ENCODE measurements around the gene BTBD1. TPM values are rescaled to one million over a fixed set of nuclear protein-coding genes. Genes with fewer than 3 reads are reported as not detected.
"Not testable (repeated sequence)": the region's sequence is repeated elsewhere in the genome, so short reads cannot be mapped to it uniquely, and the experiment has no call there.

Gene BTBD1
- total RNA-seq, 2 experiments from 2014 or later: 92.6 to 99.5 TPM

DNA sequence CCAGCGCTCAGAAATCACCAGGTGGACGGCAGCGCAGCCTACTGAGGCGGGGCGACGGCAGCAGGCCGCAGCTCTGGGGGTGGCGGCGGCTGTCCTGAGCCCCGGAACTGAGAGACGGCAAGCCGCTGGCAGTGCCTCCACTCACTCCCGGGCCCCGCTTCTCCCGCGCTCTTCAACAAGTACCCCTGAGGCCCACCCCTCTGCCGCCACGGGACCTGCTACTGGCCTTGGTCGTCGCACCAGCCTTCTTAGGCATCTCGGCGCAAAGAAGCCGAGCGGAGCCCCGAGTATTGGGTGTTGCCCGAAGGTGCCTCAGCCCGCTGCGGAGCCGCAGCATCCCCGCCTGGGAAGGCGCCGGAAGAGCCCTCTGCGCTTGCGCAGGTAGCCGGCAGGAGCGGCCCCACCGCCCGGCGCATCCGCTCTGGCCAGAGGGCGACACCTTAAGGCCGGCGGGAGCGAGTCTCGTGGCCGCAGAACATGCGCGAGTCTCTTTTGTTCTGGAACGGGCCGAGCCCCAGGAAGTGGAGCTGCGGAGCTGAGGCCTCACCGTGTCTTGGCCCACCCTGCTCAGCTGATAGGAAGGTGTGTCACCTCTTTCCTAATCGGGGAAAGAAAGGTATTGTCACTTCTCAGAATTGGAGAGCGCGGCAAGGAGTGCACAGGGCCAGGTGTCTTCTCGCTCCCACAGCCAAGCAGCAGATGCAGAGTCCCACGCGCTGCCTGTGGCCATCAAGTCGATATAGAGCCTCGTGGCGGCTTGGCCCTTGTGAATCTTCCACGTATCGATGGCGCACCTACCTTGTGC is 55.6 kb downstream of the BTBD1 start, which contains the start of gene C15orf40:
Gene C15orf40 (minus strand): TSS at position 369 of the 805 bp plus-strand sequence. CDS start 32 bp downstream, at position 337.
- no peaks in the 10 kb centered on the region for H3K9me3 ChIP-seq (ENCODE audit: low read length)
- H3K27ac ChIP-seq (ENCODE audit: low read depth, low read length, poor library complexity, severe bottlenecking): peak within 1 kb of the TSS; percentile 74
- POLR2A ChIA-PET: interaction anchor here (0.5 to 2.4 kb wide), 7 partner anchors 10 to 1887 kb away, joined by 3 to 6 read pairs (median 4); no protein-coding TSS in a partner anchor
- CTCF ChIA-PET (ENCODE audit: unreplicated experiment): interaction anchor here (1.0 to 1.9 kb wide), 3 partner anchors 15 to 197 kb away, joined by 3 to 6 read pairs (median 3); partner anchors contain the start of gene BTBD1
- TF ChIP-seq EZH2phosphoT487 (IDR thresholded peaks at IDR 0.05; ENCODE audit: borderline replicate concordance, low read depth, low read length): no peak
- TF ChIP-seq, protein P1, sequence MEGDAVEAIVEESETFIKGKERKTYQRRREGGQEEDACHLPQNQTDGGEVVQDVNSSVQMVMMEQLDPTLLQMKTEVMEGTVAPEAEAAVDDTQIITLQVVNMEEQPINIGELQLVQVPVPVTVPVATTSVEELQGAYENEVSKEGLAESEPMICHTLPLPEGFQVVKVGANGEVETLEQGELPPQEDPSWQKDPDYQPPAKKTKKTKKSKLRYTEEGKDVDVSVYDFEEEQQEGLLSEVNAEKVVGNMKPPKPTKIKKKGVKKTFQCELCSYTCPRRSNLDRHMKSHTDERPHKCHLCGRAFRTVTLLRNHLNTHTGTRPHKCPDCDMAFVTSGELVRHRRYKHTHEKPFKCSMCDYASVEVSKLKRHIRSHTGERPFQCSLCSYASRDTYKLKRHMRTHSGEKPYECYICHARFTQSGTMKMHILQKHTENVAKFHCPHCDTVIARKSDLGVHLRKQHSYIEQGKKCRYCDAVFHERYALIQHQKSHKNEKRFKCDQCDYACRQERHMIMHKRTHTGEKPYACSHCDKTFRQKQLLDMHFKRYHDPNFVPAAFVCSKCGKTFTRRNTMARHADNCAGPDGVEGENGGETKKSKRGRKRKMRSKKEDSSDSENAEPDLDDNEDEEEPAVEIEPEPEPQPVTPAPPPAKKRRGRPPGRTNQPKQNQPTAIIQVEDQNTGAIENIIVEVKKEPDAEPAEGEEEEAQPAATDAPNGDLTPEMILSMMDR (conservative IDR thresholded peaks at IDR 0.05; ENCODE audit: low read length): peak; percentile 77
- peak; percentile 96 for DNase-seq (ENCODE audit: low spot score)
- H4K20me1 ChIP-seq (ENCODE audit: insufficient read depth, low read length): peaks cover 8% of the 10 kb centered on the region; the same call in 1 of the 2 replicates
- peaks cover 12% of the 10 kb centered on the region for H3K79me2 ChIP-seq (ENCODE audit: insufficient read depth, low read depth, low read length)
- no peaks in the 10 kb centered on the region for H3K9me2 ChIP-seq (ENCODE audit: insufficient read depth, low read length)
- H3K36me3 ChIP-seq (ENCODE audit: insufficient read depth, low read length): peaks cover 49% of the 10 kb centered on the region
- intact Hi-C loops (cut with micrococcal nuclease; ENCODE audit: unreplicated experiment): loop anchor here (1.0 kb wide), 3 partner anchors 56 to 197 kb away; partner anchors contain the start of gene BTBD1
- H3K4me2 ChIP-seq (ENCODE audit: low read length): peak within 1 kb of the TSS; percentile 92
- H3K4me1 ChIP-seq (ENCODE audit: insufficient read depth, low read length, poor library complexity, severe bottlenecking): peaks cover 23% of the 10 kb centered on the region
- H3K4me3 ChIP-seq (ENCODE audit: low read depth, low read length, poor library complexity, severe bottlenecking): peak within 1 kb of the TSS; percentile 93
- peak within 1 kb of the TSS; percentile 91 for H2AFZ ChIP-seq (ENCODE audit: low read length)
- BruUV-seq (replicated peaks): TSS peak; percentile 78

DNA sequence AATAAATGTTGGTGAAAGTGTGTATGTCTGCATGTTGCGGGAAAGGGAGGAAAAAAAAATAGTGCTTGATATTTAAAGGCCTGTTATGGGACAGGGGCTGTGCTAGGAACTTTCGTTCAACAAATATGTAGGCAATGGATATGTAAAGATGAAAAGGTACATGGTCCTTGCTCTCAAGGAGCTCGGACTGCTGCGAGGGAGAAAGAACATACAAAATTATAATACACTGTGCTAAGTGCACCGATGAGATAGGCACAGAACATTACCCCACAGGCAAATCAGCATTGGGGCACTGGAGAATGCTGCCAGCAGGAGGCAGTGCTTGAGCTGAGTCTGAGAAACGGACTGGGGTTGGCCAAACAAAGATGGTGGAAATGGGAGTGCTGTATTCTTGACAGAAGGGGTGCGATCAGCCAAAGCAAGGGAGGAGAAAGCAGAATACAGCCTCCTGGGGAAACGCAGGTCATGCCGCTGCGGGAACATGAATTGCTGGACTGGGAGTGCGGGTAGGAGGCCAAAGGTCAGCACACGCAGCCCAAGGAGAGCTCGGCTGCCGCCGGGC is 56.3 kb downstream of the BTBD1 start:
- Histone ChIP-seq H2AFZ (ENCODE audit: low read length) (peak overlapping the region; percentile 91), H3K9me2 (ENCODE audit: insufficient read depth, low read length) (no peaks in the 10 kb centered on the region), H3K79me2 (ENCODE audit: insufficient read depth, low read depth, low read length) (peaks cover 12% of the 10 kb centered on the region), H3K36me3 (ENCODE audit: insufficient read depth, low read length) (peaks cover 47% of the 10 kb centered on the region), H3K9me3 (ENCODE audit: low read length) (no peaks in the 10 kb centered on the region), H3K4me3 (ENCODE audit: low read depth, low read length, poor library complexity, severe bottlenecking) (peak overlapping the region; percentile 93), H3K4me1 (ENCODE audit: insufficient read depth, low read length, poor library complexity, severe bottlenecking) (peaks cover 23% of the 10 kb centered on the region), H3K4me2 (ENCODE audit: low read length) (peak overlapping the region; percentile 92), H4K20me1 (ENCODE audit: insufficient read depth, low read length) (peaks cover 8% of the 10 kb centered on the region; the same call in 1 of the 2 replicates), H3K27ac (ENCODE audit: low read depth, low read length, poor library complexity, severe bottlenecking) (peak overlapping the region; percentile 74)
- TSS peak; percentile 51 for BruUV-seq (replicated peaks)
- no peak for TF ChIP-seq EZH2phosphoT487 (IDR thresholded peaks at IDR 0.05; ENCODE audit: borderline replicate concordance, low read depth, low read length)
- TF ChIP-seq, protein P1 (conservative IDR thresholded peaks at IDR 0.05; ENCODE audit: low read length): peak; percentile 92
- ChIA-PET CTCF (ENCODE audit: unreplicated experiment) (interaction anchor here (1.0 to 1.9 kb wide), 3 partner anchors 15 to 198 kb away, joined by 3 to 6 read pairs (median 3); partner anchors contain the start of gene BTBD1), POLR2A (interaction anchor here (0.7 to 1.5 kb wide), 6 partner anchors 9 to 199 kb away, joined by 3 to 4 read pairs (median 4); partner anchors contain the start of gene RAMAC)
- intact Hi-C loops (cut with micrococcal nuclease; ENCODE audit: unreplicated experiment): loop anchor here (1.0 kb wide), 3 partner anchors 57 to 198 kb away; partner anchors contain the start of gene BTBD1
- peak; percentile 82 for DNase-seq (ENCODE audit: low spot score)

DNA sequence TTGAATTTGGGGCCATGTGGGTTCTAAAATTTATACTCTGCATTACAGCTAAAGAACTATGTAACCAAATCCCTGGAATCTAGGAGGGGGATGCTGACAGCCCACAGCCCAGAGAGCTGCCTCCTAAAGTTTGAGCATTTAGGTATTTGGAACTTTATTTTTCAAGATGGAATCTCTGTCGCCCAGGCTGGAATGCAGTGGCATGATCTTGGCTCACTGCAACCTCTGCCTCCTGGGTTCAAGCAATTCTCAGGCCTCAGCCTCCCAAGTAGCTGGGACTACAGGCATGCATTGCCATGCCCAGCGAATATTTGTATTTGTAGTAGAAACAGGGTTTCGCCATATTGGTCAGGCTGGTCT is 66.4 kb downstream of the BTBD1 start:
- ChIA-PET CTCF (ENCODE audit: unreplicated experiment) (interaction anchor here (1.2 kb wide), 1 partner anchor 151 kb away, joined by 5 read pairs; no protein-coding TSS in a partner anchor), POLR2A (interaction anchor here (1.3 kb wide), 1 partner anchor 15 kb away, joined by 6 read pairs; the partner anchor contains the start of gene RAMAC)
- peak overlapping the region; percentile 35; the same call in 1 of the 2 replicates for H2AFZ ChIP-seq (ENCODE audit: low read length)
- not testable (repeated sequence) for H3K9me3 ChIP-seq (ENCODE audit: low read length); H3K4me1 ChIP-seq (ENCODE audit: insufficient read depth, low read length, poor library complexity, severe bottlenecking); BruUV-seq (replicated peaks); H3K4me3 ChIP-seq (ENCODE audit: low read depth, low read length, poor library complexity, severe bottlenecking); H3K9me2 ChIP-seq (ENCODE audit: insufficient read depth, low read length); DNase-seq (ENCODE audit: low spot score); H3K79me2 ChIP-seq (ENCODE audit: insufficient read depth, low read depth, low read length); H3K27ac ChIP-seq (ENCODE audit: low read depth, low read length, poor library complexity, severe bottlenecking); H3K4me2 ChIP-seq (ENCODE audit: low read length); H4K20me1 ChIP-seq (ENCODE audit: insufficient read depth, low read length)
- intact Hi-C loops (cut with micrococcal nuclease; ENCODE audit: unreplicated experiment): loop anchor here (1.0 to 5.0 kb wide), 2 partner anchors 151 to 468 kb away; no protein-coding TSS in a partner anchor
- peaks cover 10% of the 10 kb centered on the region; the same call in 1 of the 2 replicates for H3K36me3 ChIP-seq (ENCODE audit: insufficient read depth, low read length)

Data from OCI-LY7 (cell line).